OCI-M2 (cell line): ENCODE data around the gene HDAC4.

Experiments used
- DNase-seq: peaks from one replicate; lab custom pipeline; 2025; ENCODE audit not compliant: unreplicated experiment; lab: John Stamatoyannopoulos, UW

HDAC4 gene

DNA sequence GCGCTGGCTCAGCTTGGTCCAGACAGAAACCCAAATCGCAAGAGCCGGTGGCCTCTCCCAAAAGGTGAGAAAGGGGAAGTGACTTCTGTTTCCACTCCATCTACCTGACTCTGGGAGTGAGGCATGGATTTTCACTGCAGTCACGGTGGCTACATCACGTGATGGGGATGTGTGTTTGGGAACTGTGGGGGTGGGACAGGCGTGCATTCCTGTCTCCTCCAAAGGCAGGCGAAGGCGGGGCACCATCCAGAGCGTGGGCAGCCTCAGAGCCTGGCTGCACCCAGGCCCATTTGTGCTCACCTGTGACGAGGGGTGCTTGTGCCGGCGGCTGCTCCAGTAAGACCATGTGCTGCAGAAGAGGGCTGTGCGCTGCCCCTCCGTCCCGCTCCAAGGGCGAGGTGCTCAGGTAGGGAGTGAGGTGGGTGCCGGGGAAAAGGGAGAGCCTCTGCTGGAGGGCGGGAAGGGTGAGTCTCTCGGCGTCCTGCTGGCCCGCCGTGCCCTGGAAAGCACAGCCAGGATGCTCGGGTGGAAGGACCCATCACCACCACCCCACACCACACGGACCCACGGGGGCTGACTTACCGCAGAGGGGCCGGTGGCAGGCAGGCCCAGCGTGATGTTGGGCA, 266.8 kb downstream of the HDAC4 start:
- no peak for DNase-seq

DNA sequence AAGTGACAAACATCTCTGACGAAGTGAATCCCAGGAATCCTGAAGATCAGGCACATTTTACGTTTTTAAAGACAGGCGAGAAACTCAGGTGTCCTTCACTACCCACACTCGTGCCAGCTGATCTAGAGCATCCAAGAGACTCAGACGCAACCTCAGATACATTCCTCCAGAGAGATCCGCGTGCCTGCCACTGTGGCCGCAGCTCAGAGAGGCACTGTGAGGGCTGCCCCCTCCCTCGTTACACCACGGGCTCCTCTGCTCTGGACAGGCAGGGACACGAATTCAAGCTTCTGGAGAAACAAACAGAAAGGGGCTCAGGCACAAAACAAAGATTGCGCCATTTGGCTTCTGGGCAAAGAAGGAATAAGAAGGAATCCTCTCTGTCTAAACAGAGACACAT, 268.0 kb downstream of the HDAC4 start:
- no peak for DNase-seq

GRCh38 chr2:239132156-239132709, 268.6 kb downstream of the HDAC4 start:
- no peak for DNase-seq

DNA sequence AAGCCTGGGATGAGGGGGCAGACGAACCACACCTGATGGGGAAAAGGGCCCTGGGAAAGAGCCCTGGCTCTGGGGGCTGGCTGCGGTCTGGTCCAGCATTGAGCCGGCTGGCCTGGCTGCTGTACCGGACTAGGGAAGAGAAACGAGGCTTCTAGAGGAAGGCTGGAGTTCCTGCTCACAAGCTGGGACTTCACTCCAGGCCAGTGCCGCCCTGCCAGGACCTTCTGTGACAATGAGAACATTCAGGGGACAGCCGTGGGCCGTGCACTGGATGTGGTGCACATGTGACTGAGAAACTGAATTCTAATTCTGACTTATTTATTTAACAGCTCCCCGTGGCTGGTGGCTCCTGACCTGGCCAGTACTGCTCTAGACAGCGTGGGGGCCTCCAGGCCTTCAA, 269.3 kb downstream of the HDAC4 start:
- no peak for DNase-seq

- DNase-seq: no peak
Measured at GRCh38 chr2:239130786-239131325, 270.0 kb downstream of the HDAC4 start.

DNA sequence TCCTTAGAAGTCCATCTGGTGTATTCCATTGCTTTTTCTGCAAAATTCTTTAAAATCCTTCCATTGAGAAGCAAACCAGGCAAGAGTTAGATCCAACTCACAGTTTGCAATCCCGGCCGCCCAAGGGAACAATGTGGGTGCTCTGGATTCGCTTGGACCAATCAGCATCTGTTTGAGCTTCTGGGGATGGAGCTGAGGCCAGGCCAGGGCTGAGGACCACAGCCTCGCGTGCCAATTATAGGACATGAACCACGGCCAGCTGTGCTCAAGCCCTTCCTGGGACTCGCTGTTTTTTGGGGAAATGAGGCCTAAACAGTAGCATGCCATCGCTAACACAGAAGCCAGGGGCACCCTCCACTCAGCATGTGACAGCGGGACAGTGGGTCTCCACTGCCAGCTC, 270.8 kb downstream of the HDAC4 start:
- DNase-seq: no peak

GRCh38 chr2:239129147-239129920, 271.5 kb downstream of the HDAC4 start:
- DNase-seq: no peak

DNA sequence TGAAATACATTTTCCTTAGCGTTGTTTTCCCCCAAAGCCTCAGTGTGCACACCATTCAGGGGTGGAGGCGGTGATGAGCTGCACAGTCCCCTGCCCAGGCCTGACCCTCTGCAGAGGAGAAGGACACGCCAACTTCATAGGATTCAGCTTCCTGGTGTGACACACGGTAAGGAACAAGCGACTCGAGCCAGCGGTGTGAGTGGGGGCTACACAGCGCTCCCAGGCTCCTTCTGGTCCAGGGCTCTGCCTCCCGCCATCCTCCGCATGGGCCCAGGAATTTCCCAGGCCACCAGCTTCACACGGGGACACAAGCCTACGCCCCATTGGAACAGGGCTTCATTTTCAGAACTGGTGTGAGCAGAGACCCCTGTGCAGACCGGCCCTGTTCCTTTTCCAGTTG, 272.1 kb downstream of the HDAC4 start:
- no peak for DNase-seq

- no peak for DNase-seq
Measured at GRCh38 chr2:239127513-239127912, 273.3 kb downstream of the HDAC4 start.

DNA sequence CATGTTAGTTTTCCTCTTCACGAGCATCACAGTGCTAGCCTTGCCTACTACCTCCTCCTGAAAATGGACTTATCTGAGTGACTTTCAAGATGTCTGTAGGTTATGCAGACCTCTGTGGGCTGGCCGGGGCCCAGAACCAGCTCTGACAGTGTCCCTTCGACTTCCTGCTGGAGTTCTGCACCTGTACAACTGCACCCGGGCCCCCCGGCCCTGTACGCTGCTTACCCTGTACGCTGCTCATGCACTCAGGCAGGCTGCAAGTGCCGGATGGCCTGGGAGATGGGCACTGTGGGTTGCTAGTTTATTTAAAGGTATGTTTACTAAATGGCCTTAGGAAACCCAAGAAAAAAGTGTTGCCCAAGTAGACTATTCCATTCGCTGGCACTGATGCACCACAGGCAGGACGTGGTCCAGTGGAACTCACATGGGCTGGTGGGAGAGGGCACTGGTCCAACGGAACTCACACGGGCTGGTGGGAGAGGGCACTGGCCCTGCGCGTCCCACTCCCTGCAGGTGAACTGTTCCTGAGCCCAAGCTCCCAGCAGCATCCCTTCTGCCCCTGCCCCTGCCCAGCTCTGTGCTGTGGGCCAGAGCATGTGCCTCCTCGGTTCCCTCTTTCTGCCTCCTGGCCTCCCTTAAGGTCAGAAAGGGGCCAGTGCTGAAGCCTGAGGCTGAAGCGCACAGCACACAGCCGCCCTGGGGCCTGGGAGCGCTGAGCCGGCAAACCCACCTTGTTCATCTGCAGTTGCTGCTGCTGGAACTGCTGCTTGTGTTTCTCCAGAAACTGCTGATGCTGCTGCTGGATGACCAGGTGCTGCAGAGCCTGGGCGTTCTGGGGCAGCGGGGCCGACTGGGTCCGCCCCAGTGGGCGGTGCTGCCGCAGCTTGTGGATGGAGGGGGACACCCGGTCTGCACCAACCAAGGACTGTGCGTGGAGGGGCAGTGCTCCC, 274.8 kb downstream of the HDAC4 start:
- DNase-seq: no peak

DNA sequence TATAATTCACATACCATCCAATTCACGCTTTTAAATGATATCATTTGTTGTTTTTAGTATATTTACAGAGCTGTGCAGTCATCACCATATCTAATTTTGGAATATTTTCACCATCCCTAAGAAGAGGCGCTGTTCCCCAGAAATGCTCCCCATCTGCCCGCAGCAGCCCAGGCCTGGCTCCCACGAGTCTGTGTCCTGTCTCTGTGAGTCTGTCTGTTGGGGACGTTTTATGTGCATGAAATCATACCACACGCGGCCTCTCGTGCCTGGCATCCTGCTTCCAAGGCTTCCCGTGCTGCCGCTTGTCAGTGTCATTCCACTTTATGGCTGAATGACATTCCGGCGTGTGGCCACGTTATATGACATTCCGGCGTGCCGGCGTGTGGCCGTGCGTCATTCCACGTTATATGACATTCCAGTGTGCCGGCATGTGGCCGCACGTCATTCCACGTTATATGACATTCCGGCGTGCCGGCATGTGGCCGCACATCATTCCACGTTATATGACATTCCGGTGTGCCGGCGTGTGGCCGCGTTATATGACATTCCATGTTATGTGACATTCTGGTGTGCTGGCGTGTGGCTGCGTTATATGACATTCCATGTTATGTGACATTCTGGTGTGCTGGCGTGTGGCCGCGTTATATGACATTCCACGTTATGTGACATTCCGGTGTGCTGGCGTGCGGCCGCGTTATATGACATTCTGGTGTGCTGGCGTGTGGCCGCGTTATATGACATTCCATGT, 276.5 kb downstream of the HDAC4 start:
- no peak for DNase-seq

DNA sequence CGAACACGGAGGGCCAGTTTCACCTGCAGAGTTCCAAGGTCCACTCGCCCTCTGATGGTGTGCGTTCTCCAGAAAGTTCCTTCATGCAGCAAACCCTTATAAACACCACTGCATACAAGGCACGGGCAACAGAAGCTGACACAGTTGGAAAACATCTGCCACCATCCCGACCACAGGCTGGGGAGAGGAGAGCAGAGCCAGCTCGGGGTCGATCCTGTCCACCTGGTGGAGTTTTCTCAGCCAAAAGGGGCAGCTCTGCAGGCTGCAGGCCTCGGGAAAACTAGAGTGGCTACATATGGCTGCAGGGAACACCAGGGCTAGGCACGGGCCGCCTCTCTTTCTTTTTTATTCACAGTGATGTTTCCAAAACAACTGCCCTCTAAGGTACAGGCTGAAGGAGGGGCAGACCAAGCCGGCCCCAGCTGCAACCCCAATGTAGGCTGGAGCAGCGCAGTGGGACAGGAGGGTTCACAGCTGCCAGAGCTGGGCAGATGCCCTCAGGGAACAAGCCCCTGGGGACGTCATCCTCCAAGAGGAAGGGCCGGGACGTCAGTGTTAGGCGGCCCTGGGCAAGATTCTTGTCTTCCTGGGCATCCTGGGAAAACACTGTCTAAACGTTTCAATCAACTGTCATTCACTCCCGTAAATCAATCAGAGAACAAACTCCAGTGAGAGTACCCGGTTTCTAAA, 278.3 kb downstream of the HDAC4 start:
- no peak for DNase-seq

DNA sequence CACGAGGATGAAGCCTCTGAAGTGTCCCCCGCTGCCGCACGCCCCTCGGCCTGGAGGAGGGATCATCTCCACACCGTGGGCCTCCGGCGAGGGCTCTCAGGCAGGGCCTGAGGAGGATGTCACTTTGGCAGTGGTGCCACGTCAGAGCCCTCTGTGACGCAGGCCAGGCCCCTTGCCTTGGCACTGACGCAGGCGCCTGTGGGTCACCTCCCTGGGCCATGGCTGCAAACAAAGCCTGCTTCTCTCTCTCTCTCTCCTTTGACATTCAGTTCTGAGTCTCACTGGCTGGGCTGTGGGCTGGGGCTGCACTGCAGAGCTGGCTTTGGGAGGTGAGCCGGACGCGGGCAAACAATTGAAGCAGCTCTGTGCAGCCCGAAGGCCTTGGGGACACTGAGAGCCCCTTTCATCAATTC, 279.2 kb downstream of the HDAC4 start:
- DNase-seq: no peak

- no peak for DNase-seq
Measured at GRCh38 chr2:239120664-239121063, 280.2 kb downstream of the HDAC4 start.

DNA sequence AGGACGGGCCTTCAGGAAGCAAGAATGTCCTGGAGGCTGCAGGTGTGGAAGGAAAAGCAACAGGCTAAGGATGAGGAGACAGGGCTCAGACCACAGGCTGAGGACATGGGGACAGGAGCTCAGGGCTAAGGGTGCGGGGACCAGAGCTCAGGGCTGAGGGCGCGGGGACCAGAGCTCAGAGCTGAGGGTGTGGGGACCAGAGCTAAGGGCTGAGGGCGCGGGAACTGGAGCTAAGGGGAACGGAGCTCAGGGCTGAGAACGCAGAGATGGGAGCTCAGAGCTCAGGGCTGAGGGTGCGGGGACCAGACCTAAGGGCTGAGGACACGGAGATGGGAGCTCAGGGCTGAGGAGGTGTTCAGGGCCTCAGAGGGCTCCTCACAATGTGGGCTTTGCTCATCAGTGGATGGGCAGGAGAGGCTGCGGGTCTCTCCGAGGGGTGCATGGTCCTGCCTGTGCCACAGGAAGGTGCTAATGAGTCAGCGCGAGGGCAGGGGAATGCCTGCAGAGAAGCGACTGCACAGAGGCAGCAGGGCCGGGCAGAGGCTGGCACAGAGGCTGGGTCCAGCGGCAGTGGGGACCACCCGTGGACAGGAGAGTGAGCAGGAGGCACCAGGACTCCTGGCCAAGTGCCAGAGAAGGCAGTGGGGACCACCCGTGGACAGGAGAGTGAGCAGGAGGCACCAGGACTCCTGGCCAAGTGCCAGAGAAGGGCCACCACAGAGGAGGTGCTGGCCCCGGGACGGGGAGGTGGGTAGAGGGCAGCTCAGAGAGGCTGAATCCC, 281.3 kb downstream of the HDAC4 start:
- DNase-seq: no peak

DNA sequence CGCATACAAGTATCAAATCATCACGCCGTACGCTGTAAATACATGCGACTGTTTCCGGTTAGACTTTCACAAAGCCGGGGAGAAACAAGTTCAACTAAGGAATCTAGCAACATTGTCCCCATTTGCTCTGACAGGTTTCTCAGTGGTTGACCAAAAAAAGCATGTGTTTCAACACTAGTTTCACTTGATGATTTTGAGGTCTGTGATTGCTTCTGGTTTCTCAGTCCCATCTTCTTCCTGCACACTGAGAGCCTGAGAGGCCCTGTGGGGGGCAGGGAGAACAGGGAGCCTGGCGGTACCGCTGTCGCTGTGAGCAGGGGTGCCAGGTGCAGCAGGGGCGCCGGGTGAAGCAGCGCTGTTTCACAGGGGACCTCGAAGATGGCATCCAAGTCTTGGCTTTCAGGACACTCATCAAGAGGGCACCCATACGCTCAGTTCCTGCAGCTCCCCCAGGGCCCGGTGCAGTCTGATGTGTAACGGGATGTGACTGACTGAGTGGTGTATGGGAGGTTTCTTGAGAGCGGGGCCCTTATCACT, 282.1 kb downstream of the HDAC4 start:
- no peak for DNase-seq

DNA sequence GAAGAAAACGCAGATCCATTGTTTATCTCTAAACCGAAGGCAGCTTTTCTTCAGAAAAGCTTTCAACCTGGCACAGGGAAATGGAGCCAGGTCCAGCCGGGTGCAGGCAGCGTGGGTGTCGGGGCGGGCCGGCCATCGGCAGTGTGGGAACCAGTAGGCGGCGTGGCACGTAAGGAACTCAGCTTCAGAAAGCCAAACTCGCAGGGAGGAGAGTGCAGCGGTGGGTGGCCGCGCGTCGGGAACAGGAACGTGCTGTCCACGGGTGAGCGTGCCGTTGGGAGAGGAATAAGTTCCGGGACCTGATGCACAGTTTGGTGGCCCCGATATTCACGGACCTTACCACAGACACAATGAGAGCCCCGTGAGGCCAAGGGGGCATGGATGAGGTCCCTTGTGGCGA, 282.6 kb downstream of the HDAC4 start:
- no peak for DNase-seq

- DNase-seq: no peak
Measured at GRCh38 chr2:239117831-239118230, 283.0 kb downstream of the HDAC4 start.
